ENCODE measurements around the gene AMMECR1. TPM values are rescaled to one million over a fixed set of nuclear protein-coding genes. Genes with fewer than 3 reads are reported as not detected.

The AMMECR1 gene
- polyA plus RNA-seq, 3 donors = 2.1 to 3.3 (median 2.9) TPM

DNA sequence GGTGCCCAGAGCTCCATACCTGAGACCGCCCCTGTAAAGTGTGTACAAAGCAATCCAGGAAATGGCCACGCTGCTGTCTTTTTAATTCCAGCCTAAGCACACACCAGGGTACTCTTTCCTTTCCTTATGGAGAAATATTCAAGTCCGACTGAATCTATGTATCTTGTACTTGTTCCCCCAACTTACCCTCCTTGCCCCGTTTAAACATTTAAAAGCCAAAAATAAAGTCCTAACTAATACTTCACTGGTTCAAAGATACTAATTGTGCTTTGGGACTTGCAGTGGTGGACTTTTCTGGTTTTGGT is 731 bp upstream of the AMMECR1 start:
- no peaks in the 10 kb centered on the region for H3K36me3 Mint-ChIP-seq
- TF ChIP-seq, protein P1, sequence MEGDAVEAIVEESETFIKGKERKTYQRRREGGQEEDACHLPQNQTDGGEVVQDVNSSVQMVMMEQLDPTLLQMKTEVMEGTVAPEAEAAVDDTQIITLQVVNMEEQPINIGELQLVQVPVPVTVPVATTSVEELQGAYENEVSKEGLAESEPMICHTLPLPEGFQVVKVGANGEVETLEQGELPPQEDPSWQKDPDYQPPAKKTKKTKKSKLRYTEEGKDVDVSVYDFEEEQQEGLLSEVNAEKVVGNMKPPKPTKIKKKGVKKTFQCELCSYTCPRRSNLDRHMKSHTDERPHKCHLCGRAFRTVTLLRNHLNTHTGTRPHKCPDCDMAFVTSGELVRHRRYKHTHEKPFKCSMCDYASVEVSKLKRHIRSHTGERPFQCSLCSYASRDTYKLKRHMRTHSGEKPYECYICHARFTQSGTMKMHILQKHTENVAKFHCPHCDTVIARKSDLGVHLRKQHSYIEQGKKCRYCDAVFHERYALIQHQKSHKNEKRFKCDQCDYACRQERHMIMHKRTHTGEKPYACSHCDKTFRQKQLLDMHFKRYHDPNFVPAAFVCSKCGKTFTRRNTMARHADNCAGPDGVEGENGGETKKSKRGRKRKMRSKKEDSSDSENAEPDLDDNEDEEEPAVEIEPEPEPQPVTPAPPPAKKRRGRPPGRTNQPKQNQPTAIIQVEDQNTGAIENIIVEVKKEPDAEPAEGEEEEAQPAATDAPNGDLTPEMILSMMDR (IDR thresholded peaks at IDR 0.05) = no peak
- H3K27ac ChIP-seq (ENCODE audit: low read depth in 1 of 2, low read length in 2 of 2) = peak overlapping the region in 1 of 2 donors; percentile 55
- no CpG with 5 or more reads among the region's 4 CpGs for WGBS (ENCODE audit: insufficient coverage)
- peak overlapping the region; percentile 87 to 96 for H3K4me3 Mint-ChIP-seq
- DNase-seq = no peak
- peak overlapping the region; percentile 82 for H3K9ac ChIP-seq (ENCODE audit: insufficient read depth, low read length, poor library complexity, severe bottlenecking)
- peak overlapping the region; percentile 79 for H3K4me2 ChIP-seq (replicated peaks; ENCODE audit: extremely low read depth, low read length, poor library complexity, severe bottlenecking)
- peak overlapping the region; percentile 78 for H2AFZ ChIP-seq (ENCODE audit: insufficient read depth, low read depth, low read length, poor library complexity, severe bottlenecking)
- H3K4me3 ChIP-seq (replicated peaks in 1 of 3; ENCODE audit: low read depth in 2 of 3, low read length in 3 of 3) = peak overlapping the region; percentile 65 to 88 (median 80)
- H3K9me3 Mint-ChIP-seq = peaks cover 0 to 9% (median 3%) of the 10 kb centered on the region in 7 donors
- no peaks in the 10 kb centered on the region for H4K20me1 ChIP-seq (ENCODE audit: insufficient read depth, low read length)
- peak overlapping the region in 3 of 7 donors; percentile 82 to 92 (median 89) for H3K27ac Mint-ChIP-seq
- H3K36me3 ChIP-seq (replicated peaks in 1 of 2; ENCODE audit: control insufficient read depth in 1 of 2, insufficient read depth in 2 of 2, low read length in 2 of 2) = no peaks in the 10 kb centered on the region
- peaks cover 23% of the 10 kb centered on the region for H3K4me1 Mint-ChIP-seq
- H3K27me3 ChIP-seq (ENCODE audit: control insufficient read depth in 2 of 2, insufficient read depth in 2 of 2, low read length in 2 of 2) = peaks cover 0 to 2% of the 10 kb centered on the region in 2 donors
- H3K79me2 ChIP-seq (ENCODE audit: insufficient read depth, low read length) = peaks cover 33% of the 10 kb centered on the region
- intact Hi-C loops (cut with micrococcal nuclease) = no loop called here
- no peaks in the 10 kb centered on the region for H3K9me3 ChIP-seq (replicated peaks in 1 of 2; ENCODE audit: control insufficient read depth in 1 of 2, insufficient read depth in 1 of 2, low read length in 2 of 2)
- peaks cover 7 to 20% of the 10 kb centered on the region in 2 donors for H3K4me1 ChIP-seq (ENCODE audit: control insufficient read depth in 1 of 2, insufficient read depth in 2 of 2, low read length in 2 of 2)
- H3K27me3 Mint-ChIP-seq (ENCODE audit: low read depth in 3 of 3) = peaks cover 0 to 9% (median 1%) of the 10 kb centered on the region in 3 donors

DNA sequence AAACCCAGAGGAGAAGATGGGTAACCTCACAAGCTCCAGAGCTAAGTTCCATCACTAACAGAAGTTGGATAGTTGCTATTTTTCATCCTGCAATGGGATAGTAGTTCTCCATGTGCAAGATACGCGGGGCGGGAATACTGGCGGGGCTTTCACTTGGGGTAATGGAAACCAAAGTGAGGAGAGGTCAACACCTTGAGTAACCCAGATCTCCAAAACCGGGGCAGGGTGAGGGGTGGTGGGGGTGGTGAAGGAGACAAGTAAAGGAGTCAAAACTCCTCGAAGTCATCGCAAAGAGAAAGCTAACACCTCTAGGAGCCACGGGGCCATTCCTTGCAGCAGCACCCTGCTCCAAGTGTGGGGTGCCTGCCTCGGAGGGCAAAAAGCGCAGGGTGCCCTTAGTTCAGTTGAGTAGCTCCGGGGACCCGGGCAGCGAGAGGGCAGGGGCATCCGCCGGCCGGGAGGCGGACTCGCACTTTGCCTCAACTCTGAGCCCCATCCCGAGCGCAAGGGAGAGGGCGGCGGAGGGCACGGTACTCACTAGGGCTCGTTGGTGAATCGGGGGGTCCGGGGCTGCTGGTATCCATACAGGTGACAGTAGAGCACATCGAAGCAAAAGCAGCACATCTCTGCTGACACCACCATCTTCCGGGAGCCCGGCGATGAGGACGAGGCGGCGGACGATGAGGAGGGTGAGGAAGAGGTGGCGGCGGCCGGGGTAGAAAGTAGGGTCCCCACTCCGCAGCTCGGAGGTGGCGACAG is 645 bp downstream of the AMMECR1 start:
- peaks cover 33% of the 10 kb centered on the region for H3K79me2 ChIP-seq (ENCODE audit: insufficient read depth, low read length)

More for the DNA sequence above, 645 bp downstream of the AMMECR1 start:
- under 1% methylated on average over 19 of the region's 40 CpGs for WGBS (ENCODE audit: insufficient coverage)
- Mint-ChIP-seq H3K4me1 (peaks cover 24% of the 10 kb centered on the region), H3K27ac (peak overlapping the region in 6 of 7 donors; percentile 67 to 86 (median 80)), H3K9me3 (peaks cover 0 to 9% (median 3%) of the 10 kb centered on the region in 7 donors), H3K27me3 (ENCODE audit: low read depth in 3 of 3) (peaks cover 0 to 9% (median 0%) of the 10 kb centered on the region in 3 donors), H3K4me3 (peak overlapping the region; percentile 92), H3K36me3 (no peaks in the 10 kb centered on the region)
- DNase-seq = peak in 2 of 3 donors; percentile 5 to 9
- Histone ChIP-seq H3K4me3 (replicated peaks in 1 of 3; ENCODE audit: low read depth in 2 of 3, low read length in 3 of 3) (peak overlapping the region; percentile 74 to 91 (median 88)), H3K27me3 (ENCODE audit: control insufficient read depth in 2 of 2, insufficient read depth in 2 of 2, low read length in 2 of 2) (peaks cover 0 to 2% of the 10 kb centered on the region in 2 donors), H3K9me3 (replicated peaks in 1 of 2; ENCODE audit: control insufficient read depth in 1 of 2, insufficient read depth in 1 of 2, low read length in 2 of 2) (no peaks in the 10 kb centered on the region), H3K9ac (ENCODE audit: insufficient read depth, low read length, poor library complexity, severe bottlenecking) (peak overlapping the region; percentile 82), H2AFZ (ENCODE audit: insufficient read depth, low read depth, low read length, poor library complexity, severe bottlenecking) (peak overlapping the region; percentile 91), H4K20me1 (ENCODE audit: insufficient read depth, low read length) (no peaks in the 10 kb centered on the region), H3K4me2 (replicated peaks; ENCODE audit: extremely low read depth, low read length, poor library complexity, severe bottlenecking) (peak overlapping the region; percentile 70), H3K27ac (ENCODE audit: low read depth in 1 of 2, low read length in 2 of 2) (peak overlapping the region; percentile 66 to 81), H3K36me3 (replicated peaks in 1 of 2; ENCODE audit: control insufficient read depth in 1 of 2, insufficient read depth in 2 of 2, low read length in 2 of 2) (no peaks in the 10 kb centered on the region), H3K4me1 (ENCODE audit: control insufficient read depth in 1 of 2, insufficient read depth in 2 of 2, low read length in 2 of 2) (peaks cover 7 to 20% of the 10 kb centered on the region in 2 donors)
- TF ChIP-seq, protein P1 (IDR thresholded peaks at IDR 0.05) = no peak
- intact Hi-C loops (cut with micrococcal nuclease) = no loop called here

Data from CD14-positive monocyte (primary cell).